Femur (tissue), 1 donor: Measurements from ENCODE around the gene SRGAP2C.
A peak's percentile ranks its signal among the peaks of the same experiment; 100 is the strongest.
"Not testable (repeated sequence)": the region's sequence is repeated elsewhere in the genome, so short reads cannot be mapped to it uniquely, and the experiment has no call there.

Experiments
- DNase-seq: peaks from one replicate; pipeline ENCODE4 v3.0.0-alpha.2; 2017

Gene SRGAP2C

DNA sequence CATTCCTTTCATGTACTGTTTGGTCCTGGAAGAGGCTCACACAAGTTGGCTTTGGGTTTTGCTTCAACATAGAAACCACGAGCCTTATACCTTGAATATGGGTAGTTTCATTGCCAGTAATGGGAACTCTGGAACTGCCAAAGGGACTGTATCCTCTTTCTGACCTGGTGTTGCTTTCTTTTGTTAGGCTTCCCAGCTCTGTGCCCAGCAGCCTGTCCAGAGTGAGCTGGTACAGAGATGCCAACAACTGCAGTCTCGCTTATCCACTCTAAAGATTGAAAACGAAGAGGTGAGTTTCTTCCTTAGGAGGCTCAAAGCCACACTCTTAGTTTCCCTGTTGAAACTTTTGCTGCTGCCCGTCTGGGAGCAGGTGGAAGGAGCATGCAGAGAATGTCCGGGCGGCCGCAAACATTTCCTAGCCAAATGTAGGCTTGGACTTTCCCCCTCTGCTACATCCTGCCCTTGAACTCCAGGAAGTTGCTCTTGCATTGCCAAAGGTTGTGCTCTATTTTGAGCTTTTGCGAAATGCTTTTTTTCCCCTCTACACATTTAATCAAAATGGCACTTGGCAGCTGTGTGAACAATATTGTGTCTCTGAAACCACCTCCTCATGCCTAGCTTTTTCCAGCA is 201.7 kb downstream of the SRGAP2C start:
- DNase-seq, result not testable (repeated sequence)

DNA sequence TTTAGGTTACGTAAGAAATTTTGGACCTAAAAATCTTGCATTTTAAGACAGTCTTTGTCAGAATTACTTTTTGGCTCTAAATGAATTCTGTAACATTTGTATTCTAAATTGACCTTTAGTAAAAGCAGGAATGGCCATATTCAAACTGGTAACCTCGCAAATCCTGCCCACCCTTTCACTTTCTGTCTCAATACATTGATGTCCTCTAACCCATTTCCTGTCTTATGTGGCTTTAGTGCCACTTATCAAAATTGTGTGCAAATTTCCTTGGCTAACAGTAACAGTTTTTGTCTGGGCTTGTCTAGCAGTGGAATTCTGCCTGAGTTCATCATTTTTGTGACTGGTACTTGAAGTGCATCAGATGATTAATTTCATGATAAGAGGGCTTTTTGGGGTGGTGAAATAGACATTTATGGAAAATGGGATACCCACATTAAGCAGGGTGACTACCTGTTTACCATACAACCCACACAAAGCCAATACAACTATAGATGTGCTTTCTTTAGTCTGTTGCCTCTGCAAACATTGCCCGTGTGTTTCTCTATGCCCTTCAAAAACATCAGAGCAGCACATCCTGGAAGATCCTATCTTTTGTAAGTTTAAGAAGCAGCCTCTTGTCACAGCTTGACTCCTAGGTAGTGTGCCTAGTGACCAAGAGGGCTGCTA is 205.3 kb downstream of the SRGAP2C start:
- DNase-seq, result not testable (repeated sequence)

DNA sequence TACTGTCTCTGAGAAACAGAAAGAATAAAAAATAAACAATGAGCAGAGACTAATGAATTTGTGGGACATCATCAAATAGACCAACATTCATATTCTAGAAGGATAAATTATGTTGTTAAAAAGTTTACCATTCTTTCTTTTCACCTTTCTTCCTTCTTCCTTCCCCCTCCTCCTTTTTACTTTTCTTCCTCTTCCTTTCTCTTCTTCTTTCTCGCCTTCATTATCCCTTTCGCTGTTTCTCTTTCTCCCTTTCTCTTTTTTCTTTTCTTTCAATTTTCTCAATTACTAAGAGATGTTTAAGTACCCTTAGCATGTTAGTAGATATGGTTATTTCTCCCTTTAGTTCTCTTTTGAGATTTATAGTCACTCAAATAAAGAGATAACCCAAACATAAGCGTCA is 207.4 kb downstream of the SRGAP2C start:
- not testable (repeated sequence) for DNase-seq

DNA sequence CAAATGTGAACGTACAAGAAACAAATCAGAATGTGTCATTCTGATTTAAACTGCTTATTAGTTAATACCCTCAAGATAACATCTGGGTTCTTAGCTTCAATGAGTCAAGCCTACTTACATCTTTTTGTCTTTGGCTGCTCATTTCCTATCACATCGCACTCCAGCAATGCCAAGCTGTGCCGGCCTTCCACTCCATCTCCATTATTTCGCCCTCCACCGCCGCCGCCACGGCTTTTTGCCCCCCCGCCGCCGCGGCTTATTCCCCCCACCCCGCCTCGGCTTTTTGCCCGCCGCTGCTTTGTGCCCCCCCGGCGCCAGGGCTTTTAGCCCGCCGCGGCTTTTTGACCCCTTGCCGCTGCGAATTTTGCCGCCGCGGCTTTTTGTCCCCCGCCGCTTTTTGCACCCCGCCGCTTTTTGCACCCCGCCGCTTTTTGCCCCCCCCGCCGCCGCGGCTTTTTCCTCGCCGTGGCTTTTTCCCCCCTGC is 211.0 kb downstream of the SRGAP2C start:
- peak; percentile 31 for DNase-seq

DNA sequence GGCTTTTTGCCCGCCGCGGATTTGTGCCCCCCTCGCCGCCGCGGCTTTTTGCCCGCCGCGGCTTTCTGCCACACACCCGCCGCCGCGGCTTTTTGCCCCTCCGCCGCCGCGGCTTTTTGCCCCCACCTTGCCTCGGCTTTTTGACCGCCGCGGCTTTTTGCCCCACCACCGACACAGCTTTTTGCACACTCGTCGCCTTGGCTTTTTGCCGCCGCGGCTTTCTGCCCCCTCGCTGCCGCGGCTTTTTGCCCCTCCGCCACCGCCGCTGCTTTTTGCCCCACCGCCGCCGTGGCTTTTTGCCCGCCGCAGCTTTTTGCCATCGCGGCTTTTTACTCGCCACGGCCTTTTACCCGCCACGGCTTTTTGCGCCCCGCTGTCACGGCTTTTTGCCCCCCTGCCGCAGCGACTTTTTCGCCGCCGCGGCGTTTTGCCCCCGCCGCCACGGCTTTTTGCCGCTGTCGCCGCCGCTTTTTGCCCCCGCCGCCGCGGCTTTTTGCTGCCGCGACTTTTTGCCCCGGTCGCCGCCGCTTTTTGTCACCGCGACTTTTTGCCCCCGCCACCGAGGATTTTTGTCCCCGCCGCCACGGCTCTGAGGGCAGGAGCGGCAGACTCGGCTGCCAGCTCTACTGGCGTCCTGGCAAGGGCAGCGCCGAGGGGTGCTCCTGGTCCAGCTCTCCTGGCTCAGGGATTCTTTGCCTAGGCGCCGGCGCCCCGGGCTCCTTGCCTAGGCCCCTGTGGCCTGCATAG is 211.7 kb downstream of the SRGAP2C start:
- peak; percentile 38 for DNase-seq

DNA sequence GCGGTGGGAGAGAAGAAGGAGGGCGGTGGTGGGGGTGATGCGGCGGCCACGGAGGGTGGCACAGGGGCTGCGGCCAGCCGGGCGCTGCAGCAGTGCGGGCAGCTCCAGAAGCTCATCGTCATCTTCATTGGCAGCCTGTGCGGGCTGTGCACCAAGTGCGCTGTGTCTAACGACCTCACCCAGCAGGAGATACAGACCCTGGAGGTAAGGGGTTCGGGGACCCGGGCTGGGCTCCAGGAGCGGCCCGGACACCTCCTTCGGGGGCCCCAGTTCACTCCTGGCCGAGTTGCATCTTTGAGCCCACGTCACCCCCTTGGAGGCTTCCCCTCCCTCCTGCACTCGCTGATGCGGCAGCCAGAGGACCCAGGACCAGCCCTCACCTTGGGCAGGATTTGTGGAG is 212.3 kb downstream of the SRGAP2C start:
- not testable (repeated sequence) for DNase-seq

DNA sequence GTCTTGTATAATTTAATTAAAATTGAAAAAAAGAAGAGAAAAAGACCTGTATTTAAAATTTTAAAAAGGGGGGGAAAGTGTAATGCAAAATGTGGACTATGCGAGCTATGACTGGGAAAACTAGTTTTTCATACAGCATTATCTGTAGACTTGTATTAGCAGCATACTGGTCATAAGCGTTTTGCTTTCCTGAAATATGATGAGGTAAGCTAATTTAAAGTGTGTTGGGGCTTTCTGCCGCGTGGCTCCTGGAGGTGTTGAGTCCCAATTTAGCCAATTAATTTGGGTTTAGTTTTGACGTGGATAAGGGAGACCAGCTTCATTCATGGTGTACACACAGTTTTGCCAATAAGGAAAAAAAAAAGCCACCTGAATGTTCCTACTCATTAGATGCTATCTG is 214.4 kb downstream of the SRGAP2C start:
- not testable (repeated sequence) for DNase-seq

DNA sequence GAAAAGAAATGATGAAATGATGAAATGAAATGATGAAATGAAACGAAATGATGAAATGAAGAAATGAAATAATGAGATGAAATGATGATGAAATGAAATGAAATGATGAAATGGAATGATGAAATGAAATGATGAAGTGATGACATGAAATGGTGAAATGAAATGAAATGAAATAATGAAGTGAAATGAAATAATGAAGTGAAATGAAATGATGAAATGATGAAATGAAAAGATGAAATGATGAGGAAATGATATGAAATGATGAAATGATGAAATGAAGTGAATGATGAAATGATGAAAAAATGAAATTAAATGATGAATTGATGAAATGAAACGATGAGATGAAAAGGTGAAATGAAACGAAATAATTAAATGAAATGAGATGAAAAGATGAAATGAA is 215.3 kb downstream of the SRGAP2C start:
- DNase-seq, result not testable (repeated sequence)

DNA sequence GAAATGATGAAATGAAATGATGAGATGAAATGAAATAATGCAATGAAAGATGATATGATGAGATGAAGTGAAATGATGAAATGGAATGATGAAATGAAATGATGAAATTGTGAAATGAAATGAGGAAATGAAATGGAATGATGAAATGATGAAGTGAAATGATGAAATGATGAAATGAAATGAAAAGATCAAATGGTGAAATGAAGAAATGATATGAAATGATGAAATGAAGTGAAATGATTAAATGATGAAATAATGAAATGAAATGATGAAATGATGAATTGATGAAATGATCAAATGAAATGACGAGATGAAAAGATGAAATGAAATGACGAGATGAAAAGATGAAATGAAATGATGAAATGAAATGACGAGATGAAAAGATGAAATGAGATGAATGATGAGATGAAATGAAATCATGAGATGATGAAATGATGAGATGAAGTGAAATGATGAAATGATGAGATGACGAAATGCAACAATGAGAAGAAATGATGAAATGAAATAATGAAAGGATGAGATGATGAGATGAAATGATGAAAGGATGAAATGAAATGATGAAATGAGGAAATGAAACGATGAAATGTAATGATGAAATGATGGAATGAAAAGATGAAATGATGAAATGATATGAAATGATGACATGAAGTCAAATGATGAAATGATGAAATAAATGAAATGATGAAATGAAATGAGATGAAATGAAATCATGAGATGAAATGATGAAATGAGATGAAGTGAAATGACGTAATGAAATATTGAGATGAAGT is 216.0 kb downstream of the SRGAP2C start:
- DNase-seq, result not testable (repeated sequence)

DNA sequence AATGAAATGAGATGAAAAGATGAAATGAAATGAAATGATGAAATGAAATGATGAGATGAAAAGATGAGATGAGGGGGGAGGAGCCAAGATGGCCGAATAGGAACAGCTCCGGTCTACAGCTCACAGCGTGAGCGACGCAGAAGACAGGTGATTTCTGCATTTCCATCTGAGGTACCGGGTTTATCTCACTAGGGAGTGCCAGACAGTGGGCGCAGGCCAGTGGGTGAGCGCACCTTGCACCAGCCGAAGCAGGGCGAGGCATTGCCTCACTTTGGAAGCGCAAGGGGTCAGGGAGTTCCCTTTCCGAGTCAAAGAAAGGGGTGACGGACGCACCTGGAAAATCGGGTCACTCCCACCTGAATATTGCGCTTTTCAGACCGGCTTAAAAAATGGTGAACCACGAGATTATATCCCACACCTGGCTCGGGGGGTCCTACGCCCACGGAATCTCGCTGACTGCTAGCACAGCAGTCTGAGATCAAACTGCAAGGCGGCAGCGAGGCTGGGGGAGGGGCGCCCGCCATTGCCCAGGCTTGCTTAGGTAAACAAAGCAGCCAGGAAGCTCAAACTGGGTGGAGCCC is 216.7 kb downstream of the SRGAP2C start:
- DNase-seq, result not testable (repeated sequence)

DNA sequence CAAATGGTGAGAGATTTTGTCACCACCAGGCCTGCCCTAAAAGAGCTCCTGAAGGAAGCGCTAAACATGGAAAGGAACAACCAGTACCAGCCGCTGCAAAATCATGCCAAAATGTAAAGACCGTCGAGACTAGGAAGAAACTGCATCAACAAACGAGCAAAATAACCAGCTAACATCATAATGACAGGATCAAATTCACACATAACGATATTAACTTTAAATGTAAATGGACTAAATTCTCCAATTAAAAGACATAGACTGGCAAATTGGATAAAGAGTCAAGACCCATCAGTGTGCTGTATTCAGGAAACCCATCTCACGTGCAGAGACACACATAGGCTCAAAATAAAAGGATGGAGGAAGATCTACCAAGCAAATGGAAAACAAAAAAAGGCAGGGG is 218.5 kb downstream of the SRGAP2C start:
- not testable (repeated sequence) for DNase-seq

DNA sequence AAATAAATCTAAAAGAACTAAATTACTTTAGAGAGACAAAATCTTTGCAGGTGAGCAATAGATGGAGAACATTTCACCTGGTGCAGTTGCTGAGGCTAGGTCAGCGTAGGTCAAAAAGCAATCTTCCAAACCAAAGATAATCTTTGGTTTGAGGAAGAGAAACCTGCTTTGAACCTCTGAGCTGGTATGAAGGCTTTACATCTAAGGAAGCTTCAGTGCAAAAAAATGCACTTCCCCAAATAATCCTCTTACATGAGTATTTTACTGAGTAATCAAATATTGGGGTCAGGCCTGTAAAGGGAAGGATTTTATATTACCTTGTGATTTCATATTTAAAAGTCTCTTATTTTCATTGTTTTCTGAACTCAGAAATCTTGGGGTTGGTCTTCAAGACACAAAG is 223.6 kb downstream of the SRGAP2C start:
- no peak for DNase-seq

DNA sequence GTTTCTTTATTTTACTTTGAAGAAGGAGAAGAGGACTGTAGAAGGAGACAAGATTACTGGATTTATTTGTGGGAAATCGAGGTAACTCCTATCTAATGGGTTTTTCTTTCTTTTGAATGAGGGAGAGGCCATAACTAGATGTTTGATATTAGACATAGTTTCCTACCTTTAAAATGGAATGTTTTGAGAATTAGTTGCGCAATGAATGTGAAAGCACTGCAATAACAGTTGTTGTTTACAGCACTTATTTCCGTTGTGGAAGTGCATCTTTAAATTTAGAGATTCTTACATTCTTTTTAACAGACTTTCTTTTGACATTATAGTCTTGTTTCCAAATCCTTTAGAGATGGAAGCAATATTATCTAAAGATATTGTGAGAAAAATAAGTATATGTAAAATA is 229.0 kb downstream of the SRGAP2C start:
- DNase-seq, result no peak

DNA sequence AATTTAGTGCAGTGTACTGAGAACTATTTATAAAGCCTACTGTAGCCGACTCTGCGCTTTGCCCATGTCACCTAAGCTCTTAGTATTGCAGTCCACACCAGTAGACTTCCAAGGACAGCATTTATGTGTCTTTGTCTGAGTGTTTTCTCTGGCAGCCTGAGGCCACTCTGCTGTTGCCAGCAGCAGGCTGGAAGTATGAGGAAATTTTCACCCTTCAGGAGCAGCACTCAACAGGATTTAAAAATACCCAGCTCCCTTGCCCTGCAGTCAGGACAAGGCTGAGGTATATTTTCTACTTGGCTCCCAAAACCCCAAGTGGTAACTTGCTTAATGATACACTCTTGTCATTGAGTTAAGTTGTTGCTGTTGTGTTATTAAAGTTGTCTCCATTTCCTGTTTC is 230.1 kb downstream of the SRGAP2C start:
- DNase-seq, result peak; percentile 25

DNA sequence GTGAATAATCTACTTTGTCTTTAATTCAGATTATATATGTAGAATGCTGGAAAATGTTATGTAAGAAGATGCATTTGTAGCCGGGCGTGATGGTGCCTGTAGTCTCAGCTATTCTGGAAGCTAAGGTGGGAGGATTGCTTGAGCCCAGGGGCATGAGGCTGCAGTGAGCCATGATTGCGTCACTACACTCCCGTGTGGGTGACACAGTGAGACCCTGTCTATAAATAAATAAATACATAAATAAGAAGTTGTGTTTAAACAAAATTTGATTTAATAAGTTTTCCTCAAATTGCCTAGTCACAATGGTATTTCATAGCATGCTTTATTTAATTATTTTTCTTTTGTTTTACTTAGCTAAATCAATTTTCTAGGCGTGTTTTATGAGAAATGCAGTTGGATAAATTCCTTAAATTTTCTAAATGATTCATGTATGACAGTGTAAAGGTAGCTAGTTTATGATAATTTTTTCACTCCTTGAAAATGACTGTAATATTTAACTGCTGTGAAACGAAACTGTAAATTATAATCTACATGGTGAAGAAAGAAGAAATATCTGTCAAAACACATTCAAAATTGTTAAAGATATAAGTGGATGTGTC is 232.6 kb downstream of the SRGAP2C start:
- no peak for DNase-seq

DNA sequence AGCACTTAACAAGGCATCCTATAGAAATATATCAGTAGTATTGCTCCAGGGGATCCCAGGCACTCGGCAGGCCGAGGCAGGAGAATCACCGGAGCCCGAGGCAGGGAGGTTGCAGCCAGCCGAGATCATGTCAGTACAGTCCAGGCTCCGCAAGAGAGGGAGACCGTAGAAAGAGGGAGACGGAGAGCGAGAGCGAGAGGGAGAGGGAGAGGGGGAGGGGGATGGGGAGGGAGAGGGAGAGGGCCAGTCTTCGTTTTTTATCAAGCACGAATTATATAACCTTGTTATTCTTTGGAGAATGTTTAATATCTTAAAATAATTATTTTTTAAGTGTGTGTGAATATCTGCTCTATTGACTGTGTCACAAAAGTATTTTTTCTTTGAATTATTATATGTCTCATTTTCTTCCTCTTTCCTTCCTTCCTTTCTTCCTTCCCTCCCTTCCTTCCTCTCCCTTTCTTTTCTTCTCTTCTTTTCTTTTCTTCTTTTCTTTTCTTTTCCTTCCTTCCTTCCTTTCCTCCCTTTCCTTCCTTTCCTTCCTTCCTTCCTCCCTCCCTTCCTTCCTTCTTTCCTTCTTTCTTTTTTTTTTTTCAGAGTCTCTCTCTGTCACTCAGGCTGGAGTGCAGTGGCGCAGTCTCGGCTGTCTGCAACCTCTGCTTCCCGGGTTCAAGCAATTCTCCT is 233.7 kb downstream of the SRGAP2C start:
- no peak for DNase-seq

DNA sequence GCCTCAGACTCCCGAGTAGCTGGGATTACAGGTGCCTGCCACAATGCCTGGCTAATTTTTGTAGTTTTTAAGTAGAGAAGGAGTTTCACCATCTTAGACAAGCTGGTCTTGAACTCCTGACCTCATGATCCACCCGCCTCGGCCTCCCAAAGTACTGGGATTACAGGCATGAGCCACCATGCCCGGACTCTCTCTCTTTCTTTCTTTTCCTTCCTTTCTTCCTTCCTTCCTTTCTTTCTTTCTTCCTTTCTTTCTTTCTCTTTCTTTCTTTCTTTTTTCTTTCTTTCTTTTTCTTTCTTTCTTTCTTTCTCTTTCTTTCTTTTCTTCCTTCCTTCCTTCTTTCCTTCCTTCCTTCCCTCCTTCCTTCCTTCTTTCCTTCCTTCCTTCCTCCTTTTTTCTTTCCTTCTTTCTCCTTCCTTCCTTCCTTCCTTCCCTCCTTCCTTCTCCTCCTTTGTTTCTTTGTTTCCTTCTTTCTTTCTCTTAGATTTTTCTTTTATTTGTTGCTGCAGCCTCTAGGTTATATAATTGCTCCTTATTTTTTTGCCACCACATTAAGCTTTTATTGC is 234.4 kb downstream of the SRGAP2C start:
- not testable (repeated sequence) for DNase-seq

DNA sequence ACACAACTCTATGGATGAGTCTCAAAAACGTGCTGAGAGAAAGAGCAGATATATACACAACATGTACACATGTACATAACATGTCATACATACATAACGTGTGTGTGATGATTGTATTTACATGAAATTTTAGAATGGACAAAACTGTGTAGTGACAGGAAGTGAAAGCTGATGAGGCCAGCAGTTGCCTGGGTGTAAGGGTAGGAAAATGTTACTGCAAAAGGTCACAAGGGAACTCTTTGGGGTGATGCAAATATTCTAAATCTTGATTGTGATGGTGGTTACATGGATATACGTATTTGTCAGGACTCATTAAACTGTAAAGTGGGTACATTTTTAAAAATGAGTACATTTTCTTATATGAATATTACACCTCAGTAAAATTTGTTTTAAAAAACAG is 236.7 kb downstream of the SRGAP2C start:
- DNase-seq, result not testable (repeated sequence)

DNA sequence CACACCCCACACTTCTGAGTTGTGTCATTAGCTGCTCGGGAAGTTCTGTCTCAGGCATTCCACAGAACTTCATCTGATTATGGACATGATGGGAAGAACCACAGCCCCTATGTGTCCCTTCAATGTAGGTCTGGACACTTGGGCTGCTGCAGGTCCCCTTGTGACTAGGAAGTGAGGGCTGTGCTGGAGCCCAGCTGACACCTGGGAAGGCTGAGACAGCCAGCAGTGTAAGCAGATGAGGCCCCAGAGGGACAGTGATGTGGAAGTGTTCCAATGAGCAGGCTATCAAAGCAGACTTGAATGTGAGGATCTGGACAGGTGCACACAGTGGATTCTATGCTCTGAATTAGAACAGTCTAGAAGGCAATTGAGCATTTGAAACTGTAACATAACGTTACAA is 239.2 kb downstream of the SRGAP2C start:
- not testable (repeated sequence) for DNase-seq

DNA sequence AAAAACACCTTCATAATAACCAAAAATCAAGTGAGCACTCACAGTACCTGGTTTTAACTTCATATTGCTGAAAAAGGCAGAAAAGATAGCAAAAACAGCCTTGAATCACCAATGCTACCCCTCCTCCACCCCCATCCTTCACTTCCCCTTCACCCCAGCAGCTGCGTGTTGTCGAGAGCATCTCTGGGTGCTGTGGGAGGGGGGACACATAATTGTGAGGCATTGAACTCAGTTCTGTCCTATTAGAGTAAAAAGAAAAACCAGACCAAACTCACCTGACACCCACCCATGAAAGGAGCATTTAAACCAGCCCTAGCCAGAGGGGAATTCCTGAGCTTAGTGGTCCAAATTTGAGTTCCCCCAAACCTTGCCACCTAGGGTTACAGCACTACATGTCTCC is 248.7 kb downstream of the SRGAP2C start:
- not testable (repeated sequence) for DNase-seq

DNA sequence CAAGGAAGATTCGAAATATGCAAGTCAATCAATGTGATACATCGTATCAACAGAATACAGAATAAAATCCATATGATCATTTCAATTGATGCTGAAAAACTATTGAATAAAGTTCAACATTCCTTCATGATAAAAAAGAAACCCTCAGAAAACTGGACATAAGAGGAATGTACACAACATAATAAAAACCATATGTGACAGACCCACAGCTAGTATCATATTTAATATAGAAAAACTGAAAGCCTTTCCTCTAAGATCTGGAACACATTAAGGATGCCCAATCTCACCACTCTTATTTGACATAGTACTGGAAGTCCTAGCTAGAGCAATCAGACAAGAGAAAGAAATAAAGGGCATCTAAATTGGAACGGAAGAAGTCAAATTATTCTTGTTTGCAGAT is 254.1 kb downstream of the SRGAP2C start:
- not testable (repeated sequence) for DNase-seq
